C1 segment of cervical spinal cord (tissue), 14 donors: Measurements from ENCODE around the gene SEMA7A.
A peak's percentile ranks its signal among the peaks of the same experiment; 100 is the strongest.

Experiments
- DNase-seq, 14 donors: peaks; one replicate each; lab custom pipeline; 2025; lab: John Stamatoyannopoulos, UW

The SEMA7A gene

GRCh38 chr15:74389241-74390048 is 44.3 kb downstream of the SEMA7A start:
- no peak for DNase-seq

GRCh38 chr15:74388363-74388951 is 45.3 kb downstream of the SEMA7A start:
- no peak for DNase-seq

- DNase-seq = no peak
Measured at GRCh38 chr15:74387621-74388362, 46.0 kb downstream of the SEMA7A start.

- DNase-seq = no peak
Measured at GRCh38 chr15:74387141-74387541, 46.6 kb downstream of the SEMA7A start.

- no peak for DNase-seq
Measured at GRCh38 chr15:74386496-74387140, 47.1 kb downstream of the SEMA7A start.

- DNase-seq = no peak
Measured at GRCh38 chr15:74385733-74386132, 48.0 kb downstream of the SEMA7A start.

GRCh38 chr15:74384881-74385643 is 48.7 kb downstream of the SEMA7A start:
- no peak for DNase-seq

- no peak for DNase-seq
Measured at GRCh38 chr15:74384566-74384880, 49.2 kb downstream of the SEMA7A start.

- DNase-seq = no peak
Measured at GRCh38 chr15:74383695-74384565, 49.8 kb downstream of the SEMA7A start.

GRCh38 chr15:74383286-74383685 is 50.5 kb downstream of the SEMA7A start:
- DNase-seq = no peak

- peak in 12 of 14 donors; percentile 54 to 91 (median 80) for DNase-seq
Measured at GRCh38 chr15:74382004-74382816, 51.5 kb downstream of the SEMA7A start.

- no peak for DNase-seq
Measured at GRCh38 chr15:74381481-74381880, 52.3 kb downstream of the SEMA7A start.

- DNase-seq = no peak
Measured at GRCh38 chr15:74381190-74381453, 52.6 kb downstream of the SEMA7A start.

GRCh38 chr15:74380361-74381189 is 53.2 kb downstream of the SEMA7A start:
- no peak for DNase-seq

- DNase-seq = no peak
Measured at GRCh38 chr15:74378848-74379247, 54.9 kb downstream of the SEMA7A start.

GRCh38 chr15:74377831-74378766 is 55.7 kb downstream of the SEMA7A start:
- no peak for DNase-seq

- peak in 1 of 14 donors; percentile 15 for DNase-seq
Measured at GRCh38 chr15:74376825-74377581, 56.8 kb downstream of the SEMA7A start.
